Peyer's patch (tissue), 4 donors: ENCODE data around the gene PXN.

Source experiments
- CTCF ChIP-seq, 6 experiments: fragments of 450-650 bp in 4 of 6; fragments of 200-600 bp in 2 of 6; sonication (generic) in 1 of 6; IDR thresholded peaks; one replicate each; pipeline ENCODE4 v1.5.1; 2017 to 2019; ENCODE audit warnings: antibody characterized with exemption in 6 of 6, mild to moderate bottlenecking in 3 of 6, moderate library complexity in 1 of 6
- POLR2A ChIP-seq, 2 donors: fragments of 450-650 bp; IDR thresholded peaks; one replicate each; pipeline ENCODE4 v1.5.1; 2017; ENCODE audit warnings: antibody characterized with exemption in 2 of 2, mild to moderate bottlenecking in 2 of 2, moderate library complexity in 2 of 2

GRCh38 chr12:120237360-120238171, 28.0 kb downstream of the PXN start:
- TF ChIP-seq CTCF (IDR thresholded peaks at IDR 0.05) = no peak
- no peak for TF ChIP-seq POLR2A (IDR thresholded peaks at IDR 0.05)
